NT2/D1 (cell line): ENCODE data around the gene DUSP22.

Source experiments
- DNase-seq: peaks from one replicate; pipeline ENCODE4 v3.0.0-alpha.2; 2011; ENCODE audit warnings: low read depth, low spot score
- H3K27me3 ChIP-seq: 2 replicates; pipeline ENCODE4 v1.6.0; 2011; ENCODE audit warnings: mild to moderate bottlenecking; ENCODE audit not compliant: insufficient read length, insufficient read depth
- H3K36me3 ChIP-seq: 2 replicates; pipeline ENCODE4 v1.6.1; 2011; ENCODE audit warnings: mild to moderate bottlenecking, low read length, mixed read lengths; ENCODE audit not compliant: insufficient read depth, insufficient read length
- H3K4me1 ChIP-seq: 2 replicates; pipeline ENCODE4 v1.5.1; 2011; ENCODE audit not compliant: insufficient read depth, insufficient read length
- H3K4me3 ChIP-seq: 2 replicates; pipeline ENCODE4 v1.5.1; 2011; ENCODE audit warnings: low read depth; ENCODE audit not compliant: insufficient read length
- H3K9ac ChIP-seq: 2 replicates; pipeline ENCODE4 v1.6.0; 2011; ENCODE audit warnings: low read depth; ENCODE audit not compliant: insufficient read length
- H3K9me3 ChIP-seq: 2 replicates; pipeline ENCODE4 v1.5.1; 2011; ENCODE audit warnings: mild to moderate bottlenecking, low read length; ENCODE audit not compliant: insufficient read depth
- SUZ12 ChIP-seq: IDR thresholded peaks from 2 replicates; pipeline ENCODE4 v1.6.1; 2011; ENCODE audit not compliant: insufficient read length, insufficient read depth; ENCODE audit errors: extremely low read depth
- YY1 ChIP-seq: IDR thresholded peaks from 2 replicates; pipeline ENCODE4 v1.6.1; 2011; ENCODE audit not compliant: insufficient read length, insufficient read depth
- ZNF274 ChIP-seq: IDR thresholded peaks from 2 replicates; pipeline ENCODE4 v1.6.1; 2011; ENCODE audit warnings: mild to moderate bottlenecking, low read depth, low read length

DUSP22 gene

DNA sequence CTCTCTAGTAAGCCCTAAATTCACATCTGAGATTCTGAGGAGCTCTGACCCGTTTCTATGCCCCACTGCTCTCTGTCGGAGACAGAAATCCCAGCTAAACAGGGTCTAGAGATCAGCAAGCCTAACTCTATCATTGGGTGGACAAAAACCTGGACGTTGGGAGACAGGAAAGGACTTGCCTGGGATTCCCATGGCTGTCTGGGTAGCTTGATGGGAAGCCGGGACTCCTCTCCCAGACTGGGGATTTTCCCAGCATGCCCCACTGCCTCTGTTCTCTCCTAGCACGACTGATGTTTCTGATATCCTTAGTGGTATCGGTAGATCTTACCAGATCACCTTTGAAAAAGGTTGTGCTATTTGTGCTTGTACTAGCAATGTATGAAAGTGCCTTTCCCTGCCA, 22.9 kb downstream of the DUSP22 start:
- Histone ChIP-seq H3K4me3 (no peak overlapping the region), H3K27me3 (peaks cover 91% of the 10 kb centered on the region), H3K4me1 (no peaks in the 10 kb centered on the region), H3K36me3 (no peaks in the 10 kb centered on the region), H3K9ac (no peak overlapping the region), H3K9me3 (no peaks in the 10 kb centered on the region)
- no peak for TF ChIP-seq YY1
- TF ChIP-seq ZNF274, result no peak
- TF ChIP-seq SUZ12, result no peak
- DNase-seq, result no peak

GRCh38 chr6:315921-316752, 23.9 kb downstream of the DUSP22 start:
- Histone ChIP-seq H3K36me3 (no peaks in the 10 kb centered on the region), H3K4me3 (no peak overlapping the region), H3K27me3 (peaks cover 91% of the 10 kb centered on the region), H3K9me3 (no peaks in the 10 kb centered on the region), H3K4me1 (no peaks in the 10 kb centered on the region), H3K9ac (no peak overlapping the region)
- no peak for DNase-seq
- TF ChIP-seq YY1 (no peak), SUZ12 (no peak), ZNF274 (no peak)

DNA sequence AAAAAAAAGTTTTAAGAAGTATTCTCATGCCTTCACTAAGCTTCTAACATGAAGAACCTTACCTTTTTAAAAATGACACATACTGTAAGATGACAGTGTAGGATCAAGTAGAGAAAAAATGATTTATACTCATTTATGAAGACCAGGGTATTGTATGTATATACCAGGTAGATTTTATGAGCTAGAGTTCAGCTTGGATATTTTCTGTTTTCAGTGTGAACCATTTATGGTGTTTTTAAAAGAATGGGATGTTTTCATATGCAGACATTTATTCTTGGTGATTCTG, 24.4 kb downstream of the DUSP22 start:
- TF ChIP-seq YY1 (no peak), ZNF274 (no peak), SUZ12 (no peak)
- Histone ChIP-seq H3K27me3 (peaks cover 96% of the 10 kb centered on the region), H3K9me3 (no peaks in the 10 kb centered on the region), H3K9ac (no peak overlapping the region), H3K36me3 (no peaks in the 10 kb centered on the region), H3K4me1 (no peaks in the 10 kb centered on the region), H3K4me3 (no peak overlapping the region)
- no peak for DNase-seq

DNA sequence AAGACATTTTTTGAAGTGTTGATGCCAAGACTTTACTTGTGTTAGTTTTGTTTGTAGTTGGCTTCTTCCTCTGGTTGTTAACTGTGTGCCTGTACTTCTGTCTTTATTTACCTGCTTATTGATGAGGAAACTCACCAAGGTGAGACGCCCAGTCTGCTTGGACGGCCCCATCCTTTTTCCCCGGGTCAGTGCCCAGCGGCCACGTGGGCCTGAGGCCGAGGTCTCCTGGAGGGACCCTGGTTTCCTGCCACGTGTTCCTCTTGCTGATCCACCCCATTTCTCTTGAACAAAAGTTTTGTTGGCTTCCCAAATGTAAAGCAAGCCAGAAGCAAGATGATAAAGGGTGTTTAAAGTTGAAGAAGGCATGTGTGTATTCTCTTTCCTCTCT, 24.8 kb downstream of the DUSP22 start:
- H3K9me3 ChIP-seq, result no peaks in the 10 kb centered on the region
- no peak for TF ChIP-seq SUZ12
- no peak for TF ChIP-seq ZNF274
- no peak for TF ChIP-seq YY1

DNA sequence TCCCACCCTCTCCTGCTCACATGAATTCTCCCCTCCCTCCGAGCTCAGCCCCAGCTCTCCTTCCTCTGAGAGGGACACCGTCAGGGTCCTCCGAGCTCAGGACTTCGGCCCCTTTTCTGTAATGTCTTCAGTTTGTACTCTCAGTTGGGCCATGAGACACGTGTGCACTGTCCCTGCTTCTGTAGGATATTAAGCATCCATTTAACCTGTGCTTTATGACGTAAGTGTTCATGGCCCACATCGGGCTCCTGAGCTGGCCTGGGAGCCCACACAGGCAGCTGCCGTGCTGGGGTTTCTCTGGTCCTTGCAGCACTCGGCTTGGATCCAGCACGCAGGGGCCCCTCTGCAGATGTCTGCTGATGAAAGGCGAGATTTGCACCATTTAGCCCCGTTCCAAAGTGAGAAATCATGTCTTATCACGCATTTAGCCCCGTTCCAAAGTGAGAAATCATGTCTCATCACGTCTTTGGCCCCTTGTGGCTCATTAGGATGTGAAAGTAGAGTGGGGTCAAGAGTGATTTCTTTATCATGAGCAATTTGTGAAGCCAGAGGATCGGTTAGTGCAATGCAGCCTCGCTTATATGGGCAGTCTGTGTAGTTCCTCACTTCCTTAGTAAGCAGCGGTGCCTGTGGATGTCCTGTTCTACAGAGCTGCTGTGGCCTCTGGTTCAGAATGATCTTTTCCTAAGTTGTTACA, 25.3 kb downstream of the DUSP22 start:
- H3K27me3 ChIP-seq, result peaks cover 97% of the 10 kb centered on the region
- TF ChIP-seq SUZ12, result no peak
- TF ChIP-seq YY1, result no peak
- no peak for TF ChIP-seq ZNF274
- no peaks in the 10 kb centered on the region for H3K4me1 ChIP-seq
- DNase-seq, result no peak
- no peaks in the 10 kb centered on the region for H3K9me3 ChIP-seq
- no peak overlapping the region for H3K4me3 ChIP-seq
- no peaks in the 10 kb centered on the region for H3K36me3 ChIP-seq
- no peak overlapping the region for H3K9ac ChIP-seq

More for the DNA sequence above, 24.8 kb downstream of the DUSP22 start:
- H3K4me3 ChIP-seq, result no peak overlapping the region
- no peak overlapping the region for H3K9ac ChIP-seq
- no peaks in the 10 kb centered on the region for H3K4me1 ChIP-seq
- peaks cover 96% of the 10 kb centered on the region for H3K27me3 ChIP-seq
- no peaks in the 10 kb centered on the region for H3K36me3 ChIP-seq
- no peak for DNase-seq

DNA sequence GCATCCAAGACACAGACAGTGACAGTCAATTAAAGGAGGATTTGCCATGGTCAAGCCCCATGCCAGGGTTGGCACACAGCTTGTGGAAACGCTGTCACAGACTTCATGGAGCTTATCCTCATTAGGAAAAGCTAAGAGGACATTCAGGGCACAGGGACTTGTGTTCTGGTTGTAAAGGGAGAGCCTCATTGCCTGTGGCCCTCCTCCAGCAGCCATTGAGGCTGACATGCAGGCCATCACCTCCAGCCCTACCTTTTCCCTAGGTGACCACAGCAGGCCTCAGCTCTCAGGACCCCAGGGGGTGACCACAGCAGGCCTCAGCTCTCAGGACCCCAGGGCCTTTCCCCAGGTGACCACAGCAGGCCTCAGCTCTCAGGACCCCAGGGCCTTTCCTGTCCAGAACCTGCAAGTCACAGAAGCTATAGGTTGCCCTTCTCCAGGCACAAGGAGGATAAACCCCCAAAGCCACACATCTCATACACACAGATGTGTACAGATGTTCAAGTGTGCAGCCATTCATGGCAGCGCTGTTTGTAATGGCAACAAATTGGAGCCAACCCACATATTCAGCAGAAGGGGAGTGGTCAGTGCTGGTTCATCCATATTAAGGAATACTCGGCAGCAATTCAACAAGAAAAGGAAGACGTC, 26.1 kb downstream of the DUSP22 start:
- Histone ChIP-seq H3K9me3 (no peaks in the 10 kb centered on the region), H3K9ac (no peak overlapping the region), H3K36me3 (no peaks in the 10 kb centered on the region), H3K4me1 (no peaks in the 10 kb centered on the region), H3K4me3 (no peak overlapping the region), H3K27me3 (peaks cover 98% of the 10 kb centered on the region)
- no peak for DNase-seq
- TF ChIP-seq ZNF274 (no peak), SUZ12 (no peak), YY1 (no peak)

DNA sequence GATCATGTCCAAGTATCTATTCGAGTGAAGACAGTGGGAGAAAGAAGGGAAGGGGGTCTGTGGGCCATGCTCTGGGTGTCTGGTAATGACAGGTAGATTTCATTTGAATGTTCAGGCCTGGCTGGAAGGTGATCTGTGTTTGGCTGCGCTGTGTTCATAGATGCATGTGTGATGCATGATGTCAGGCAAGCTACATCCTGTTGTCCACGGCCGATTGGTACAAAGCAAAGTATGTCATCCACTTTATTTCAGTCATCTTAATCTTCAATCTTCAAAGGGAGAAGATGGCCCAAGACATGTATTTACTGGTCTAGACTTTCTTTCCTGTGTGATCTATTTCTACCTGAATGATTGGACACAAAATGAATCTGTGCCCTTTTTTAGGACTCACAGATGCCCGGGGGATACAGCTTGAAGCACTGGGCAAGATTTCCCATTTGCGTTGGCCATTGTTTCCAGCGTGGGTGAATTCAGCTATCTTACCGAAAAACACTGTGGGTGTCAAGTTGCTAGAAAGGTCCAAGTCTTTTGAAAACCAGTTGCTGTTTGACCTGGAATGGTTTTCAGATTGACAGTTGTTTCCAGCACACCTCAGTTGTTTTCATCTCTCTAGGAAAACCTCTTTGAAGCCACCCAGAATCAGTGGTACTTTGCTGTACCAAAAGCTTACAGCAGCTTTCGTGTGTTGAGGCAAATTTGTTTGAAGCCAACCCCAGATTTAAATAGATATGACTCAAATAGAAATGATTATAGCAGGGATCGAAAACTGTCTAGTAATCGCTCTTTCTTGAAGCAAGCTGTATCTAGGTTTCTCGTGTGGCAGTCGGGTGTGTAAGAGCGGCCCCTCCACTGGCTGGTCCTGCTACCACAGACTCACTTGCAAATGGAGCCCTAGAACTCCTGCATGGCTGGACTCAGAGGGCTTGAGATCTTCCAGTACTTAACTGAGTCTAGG, 27.2 kb downstream of the DUSP22 start:
- no peak for TF ChIP-seq YY1
- TF ChIP-seq SUZ12, result no peak
- TF ChIP-seq ZNF274, result no peak
- Histone ChIP-seq H3K27me3 (peaks cover 99% of the 10 kb centered on the region), H3K4me1 (peaks cover 5% of the 10 kb centered on the region), H3K9ac (no peak overlapping the region), H3K4me3 (no peak overlapping the region), H3K9me3 (no peaks in the 10 kb centered on the region), H3K36me3 (no peaks in the 10 kb centered on the region)
- no peak for DNase-seq
